GM18873 (cell line): Measurements from ENCODE around the gene PHOSPHO2.

ENCODE experiments used
- ATAC-seq: cut with Tn5 transposase; IDR thresholded peaks from one replicate; pipeline ENCODE4 v1.9.1; 2021; ENCODE audit warnings: mild to moderate bottlenecking, moderate library complexity, moderate number of reproducible peaks; ENCODE audit not compliant: unreplicated experiment, low FRiP score

PHOSPHO2 gene, protein sequence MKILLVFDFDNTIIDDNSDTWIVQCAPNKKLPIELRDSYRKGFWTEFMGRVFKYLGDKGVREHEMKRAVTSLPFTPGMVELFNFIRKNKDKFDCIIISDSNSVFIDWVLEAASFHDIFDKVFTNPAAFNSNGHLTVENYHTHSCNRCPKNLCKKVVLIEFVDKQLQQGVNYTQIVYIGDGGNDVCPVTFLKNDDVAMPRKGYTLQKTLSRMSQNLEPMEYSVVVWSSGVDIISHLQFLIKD

GRCh38 chr2:169694113-169694893 lies at the start of gene PHOSPHO2, which contains the start of gene CFAP210:
TSS of gene PHOSPHO2 (plus strand) at chr2:169694469. CDS start at chr2:169700972, 6,503 bp downstream.
TSS of gene CFAP210 (minus strand) at chr2:169694405. CDS start at chr2:169694327, 78 bp downstream.
- peak; percentile 98 for ATAC-seq

GRCh38 chr2:169647496-169647895 lies 46.8 kb upstream of the PHOSPHO2 start:
- ATAC-seq = no peak

DNA sequence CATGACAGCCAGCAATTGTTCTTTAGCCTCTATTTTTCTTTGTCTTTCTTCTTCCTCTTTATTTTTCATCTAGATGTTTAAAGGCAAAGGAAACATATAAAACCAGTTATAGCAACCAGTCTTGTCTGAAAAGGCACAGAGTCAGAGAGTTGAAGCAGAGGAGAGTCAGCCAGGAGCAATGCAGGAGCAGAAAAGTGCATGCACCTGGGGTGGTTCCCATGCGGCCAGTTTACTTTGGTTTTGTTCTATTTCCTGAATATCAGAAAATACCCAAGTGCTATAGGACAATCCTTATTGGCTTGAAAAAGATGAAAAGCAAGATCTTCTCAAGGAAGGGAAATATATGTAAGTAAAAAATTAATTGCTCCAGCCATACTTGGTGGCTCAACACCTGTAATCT lies 45.0 kb upstream of the PHOSPHO2 start:
- no peak for ATAC-seq

- ATAC-seq = no peak
Measured at GRCh38 chr2:169653636-169654035, 40.6 kb upstream of the PHOSPHO2 start.

- ATAC-seq = no peak
Measured at GRCh38 chr2:169656164-169656563, 38.1 kb upstream of the PHOSPHO2 start.

GRCh38 chr2:169658877-169659276 lies 35.4 kb upstream of the PHOSPHO2 start:
- no peak for ATAC-seq

GRCh38 chr2:169659320-169659719 lies 34.9 kb upstream of the PHOSPHO2 start:
- ATAC-seq = no peak

DNA sequence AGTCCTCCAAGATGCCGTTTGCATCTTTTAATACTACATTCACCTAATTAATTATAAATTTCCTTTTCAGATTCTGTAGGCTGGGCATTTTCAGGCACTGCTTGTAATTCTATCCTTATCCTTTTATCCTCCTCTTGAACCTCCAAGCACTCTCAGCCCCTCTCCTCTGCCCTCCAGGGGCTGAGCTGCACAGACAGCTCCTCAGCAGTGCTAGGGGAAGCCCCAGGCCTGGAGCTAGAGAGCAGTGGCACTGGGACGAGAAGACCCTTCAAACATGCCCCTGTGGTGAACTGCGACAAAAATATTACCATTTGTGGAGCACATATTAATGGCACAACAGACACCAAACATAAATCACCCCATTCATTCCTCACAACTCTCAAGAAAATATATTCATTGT lies 33.0 kb upstream of the PHOSPHO2 start:
- no peak for ATAC-seq

- ATAC-seq = no peak
Measured at GRCh38 chr2:169662744-169663143, 31.5 kb upstream of the PHOSPHO2 start.

DNA sequence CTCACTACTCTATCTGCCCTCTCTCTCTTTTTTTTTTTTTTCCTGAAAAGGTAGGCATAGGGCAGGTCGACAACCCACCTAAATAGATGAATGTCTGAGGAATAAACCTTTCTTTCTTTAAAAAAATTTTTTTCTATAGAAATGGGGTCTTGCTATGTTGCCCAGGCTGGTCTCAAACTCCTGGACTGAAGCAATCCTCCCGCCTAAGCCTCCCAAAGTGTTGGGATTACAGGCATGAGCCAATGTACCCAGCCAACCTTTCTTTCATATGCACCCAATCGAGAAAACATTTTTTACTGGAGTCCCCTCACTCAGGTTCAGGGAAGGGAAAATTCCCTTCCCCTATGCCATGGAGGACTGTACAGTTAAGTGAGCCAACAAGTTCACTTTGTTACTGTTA lies 31.0 kb upstream of the PHOSPHO2 start:
- no peak for ATAC-seq

- ATAC-seq = no peak
Measured at GRCh38 chr2:169664600-169664977, 29.7 kb upstream of the PHOSPHO2 start.

DNA sequence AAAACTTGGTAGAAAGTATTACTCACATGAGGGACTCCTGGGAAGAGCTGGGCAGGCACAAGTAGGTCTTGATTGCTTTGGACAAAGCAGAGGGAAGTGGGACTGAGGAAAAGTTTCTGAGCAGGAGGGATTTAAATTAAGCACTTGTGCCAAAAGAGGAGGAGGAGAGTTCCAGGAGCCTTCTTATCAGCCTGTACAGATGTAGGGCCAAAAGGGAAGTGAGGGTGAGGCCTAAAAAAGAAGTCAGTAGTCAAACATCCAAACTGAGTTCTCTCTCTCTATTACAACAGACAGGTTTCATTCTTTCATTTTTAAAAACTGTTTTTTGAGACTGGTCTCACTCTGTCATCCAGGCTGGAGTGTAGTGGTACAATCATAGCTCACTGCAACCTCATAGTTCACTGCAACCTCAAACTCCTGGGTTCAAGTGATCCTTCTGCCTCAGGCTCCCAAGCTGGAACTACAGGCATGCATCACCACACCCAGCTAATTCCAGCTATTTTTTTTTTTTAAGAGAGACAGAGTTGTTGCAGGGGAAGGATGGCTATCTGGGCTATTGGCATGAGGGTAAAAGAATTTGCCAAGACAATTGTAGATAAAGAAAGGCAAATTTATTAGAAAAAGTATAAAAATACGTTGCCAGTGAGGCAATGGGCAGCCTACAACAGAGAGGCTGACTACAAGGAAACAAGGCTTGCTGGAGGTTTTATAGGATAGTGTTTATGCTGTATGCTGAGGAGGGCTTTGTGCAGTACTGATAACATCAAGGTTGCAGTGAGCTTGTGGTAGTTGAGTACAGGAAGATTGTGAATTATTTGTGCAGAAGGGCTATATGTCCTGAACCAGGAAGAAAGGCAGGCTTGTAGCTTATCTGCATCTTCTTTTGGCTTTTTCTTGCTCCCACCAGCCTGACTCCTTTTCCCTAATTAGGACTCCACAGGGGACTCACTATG lies 29.0 kb upstream of the PHOSPHO2 start:
- no peak for ATAC-seq

DNA sequence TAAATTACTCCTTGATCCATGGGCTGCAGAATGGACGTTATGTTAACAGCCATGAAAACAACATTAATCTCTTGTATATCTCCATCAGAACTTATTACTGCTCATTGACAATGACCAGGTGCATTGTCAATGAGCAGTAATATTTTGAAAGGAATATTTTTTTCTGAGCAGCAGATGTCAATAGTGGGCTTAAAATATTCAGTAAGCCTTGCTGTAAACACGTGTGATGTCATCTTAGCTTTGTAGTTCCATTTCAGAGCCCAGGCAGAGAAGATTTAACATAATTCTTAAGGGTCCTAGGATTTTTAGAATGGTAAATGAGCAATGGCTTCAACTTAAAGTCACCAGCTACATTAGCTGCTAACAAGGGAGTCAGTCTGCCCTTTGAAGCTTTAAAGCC lies 26.7 kb upstream of the PHOSPHO2 start:
- no peak for ATAC-seq

GRCh38 chr2:169670215-169670651 lies 24.0 kb upstream of the PHOSPHO2 start:
- ATAC-seq = no peak

DNA sequence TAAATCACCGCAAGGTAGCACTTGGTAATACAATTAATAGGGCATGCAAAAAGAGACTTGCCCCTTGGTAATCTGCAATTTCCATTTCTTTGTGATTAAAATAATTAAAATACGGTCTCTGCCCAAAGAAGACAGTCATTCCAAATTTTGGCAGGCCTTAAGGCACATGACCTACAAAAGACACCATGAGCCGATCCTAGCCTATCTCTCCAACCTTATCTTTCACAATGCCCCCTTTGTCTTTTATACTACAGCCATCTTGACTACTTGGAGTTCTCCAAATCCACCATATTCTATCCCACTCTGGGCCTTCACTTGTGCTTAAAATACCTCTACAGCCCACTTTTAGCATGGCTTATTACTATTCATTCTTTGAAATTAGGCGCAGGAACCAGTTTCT lies 23.3 kb upstream of the PHOSPHO2 start:
- no peak for ATAC-seq

GRCh38 chr2:169672406-169672805 lies 21.9 kb upstream of the PHOSPHO2 start:
- no peak for ATAC-seq

GRCh38 chr2:169673106-169673505 lies 21.2 kb upstream of the PHOSPHO2 start:
- no peak for ATAC-seq

GRCh38 chr2:169673921-169674320 lies 20.3 kb upstream of the PHOSPHO2 start:
- no peak for ATAC-seq

DNA sequence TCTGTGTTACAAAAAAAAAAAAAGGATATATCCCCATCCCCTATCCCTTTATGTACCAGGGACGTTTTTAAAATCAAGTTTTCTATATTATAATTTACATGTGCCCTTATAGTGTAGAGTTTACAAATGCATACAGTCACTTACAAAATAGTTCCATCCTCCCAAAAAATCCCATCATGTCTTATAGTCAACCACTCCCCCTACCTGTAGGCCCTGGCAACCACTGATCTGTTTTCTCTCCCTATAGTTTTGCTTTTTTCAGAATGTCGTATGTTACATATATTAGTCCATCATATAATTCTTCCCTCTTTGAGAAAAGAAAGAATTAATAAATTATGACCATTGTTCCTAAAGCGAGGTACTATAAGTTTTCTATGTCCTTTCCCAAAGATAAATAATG lies 17.9 kb upstream of the PHOSPHO2 start:
- ATAC-seq = no peak

GRCh38 chr2:169676850-169677249 lies 17.4 kb upstream of the PHOSPHO2 start:
- ATAC-seq = no peak

GRCh38 chr2:169683054-169683424 lies 11.2 kb upstream of the PHOSPHO2 start:
- no peak for ATAC-seq
